ENCODE data around the gene LAMTOR4.

LAMTOR4 gene

GRCh38 chr7:100148559-100149328 is at the start of gene LAMTOR4:
LAMTOR4 (plus strand) TSS chr7:100148918; CDS start chr7:100148973, 55 bp downstream.
- DNase-seq: peak; percentile 81 to 100 (median 97)

- no peak for DNase-seq
Measured at GRCh38 chr7:100099452-100099851, 49.3 kb upstream of the LAMTOR4 start.

- peak; percentile 70 to 94 (median 86) for DNase-seq
Measured at GRCh38 chr7:100100420-100101015, 48.2 kb upstream of the LAMTOR4 start.

- peak; percentile 84 to 99 (median 98) for DNase-seq
Measured at GRCh38 chr7:100101016-100101862, 47.5 kb upstream of the LAMTOR4 start, which contains the start of the genes AP4M1 and MCM7. AP4M1 (plus strand) TSS chr7:100101643; CDS start chr7:100101715, 72 bp downstream. MCM7 (minus strand) TSS chr7:100101397; CDS start chr7:100101294, 103 bp downstream.

- DNase-seq: no peak
Measured at GRCh38 chr7:100102950-100103840, 45.5 kb upstream of the LAMTOR4 start.

- no peak for DNase-seq
Measured at GRCh38 chr7:100105534-100105933, 43.2 kb upstream of the LAMTOR4 start.

- no peak for DNase-seq
Measured at GRCh38 chr7:100106633-100107032, 42.1 kb upstream of the LAMTOR4 start.

GRCh38 chr7:100107125-100107737 is 41.5 kb upstream of the LAMTOR4 start:
- DNase-seq: peak in 4 of 14 donors; percentile 5 to 44 (median 12)

- DNase-seq: peak in 1 of 14 donors; percentile 34
Measured at GRCh38 chr7:100107890-100108289, 40.8 kb upstream of the LAMTOR4 start.

- DNase-seq: no peak
Measured at GRCh38 chr7:100109521-100110163, 39.1 kb upstream of the LAMTOR4 start.

GRCh38 chr7:100111156-100111555 is 37.6 kb upstream of the LAMTOR4 start:
- no peak for DNase-seq

GRCh38 chr7:100111914-100112313 is 36.8 kb upstream of the LAMTOR4 start:
- DNase-seq: no peak

GRCh38 chr7:100115026-100115425 is 33.7 kb upstream of the LAMTOR4 start:
- no peak for DNase-seq

- no peak for DNase-seq
Measured at GRCh38 chr7:100118388-100119071, 30.2 kb upstream of the LAMTOR4 start.

GRCh38 chr7:100119072-100119969 is 29.4 kb upstream of the LAMTOR4 start, which contains the start of the genes CNPY4 and TAF6:
CNPY4 (plus strand) TSS chr7:100119634; CDS start chr7:100119745, 111 bp downstream.
TAF6 (minus strand) TSS chr7:100119358; CDS start chr7:100114209, 5,149 bp downstream.
- DNase-seq: peak; percentile 64 to 94 (median 90)

- DNase-seq: peak in 13 of 14 donors; percentile 33 to 88 (median 83)
Measured at GRCh38 chr7:100119970-100120732, 28.6 kb upstream of the LAMTOR4 start.

- DNase-seq: no peak
Measured at GRCh38 chr7:100120733-100121036, 28.0 kb upstream of the LAMTOR4 start.

- no peak for DNase-seq
Measured at GRCh38 chr7:100122067-100122466, 26.7 kb upstream of the LAMTOR4 start.

Data from C1 segment of cervical spinal cord (tissue), 14 donors.